ENCODE results near the gene UHRF2. TPM values are rescaled to one million over a fixed set of nuclear protein-coding genes. Genes with fewer than 3 reads are reported as not detected.

Gene UHRF2
- total RNA-seq, 1 experiment from 2014 or later, result 45.2 TPM

GRCh38 chr9:6405371-6405770 is 7.6 kb upstream of the UHRF2 start:
- Histone ChIP-seq H3K18ac (ENCODE audit: insufficient read length, low read depth, low read length) (no peak overlapping the region), H3K56ac (ENCODE audit: insufficient read length, low read depth, low read length) (no peak overlapping the region), H4K8ac (replicated peaks; ENCODE audit: insufficient read length, low read depth, low read length) (no peak overlapping the region), H3K27ac (ENCODE audit: insufficient read length, low read depth, low read length) (no peak overlapping the region), H3K4me1 (ENCODE audit: insufficient read depth, low read length) (no peaks in the 10 kb centered on the region), H2BK20ac (ENCODE audit: low read depth, low read length, poor library complexity, severe bottlenecking) (no peak overlapping the region), H2BK12ac (ENCODE audit: insufficient read length, low read depth, low read length) (no peak overlapping the region), H3K79me2 (ENCODE audit: insufficient read depth, low read length) (no peaks in the 10 kb centered on the region), H3K9ac (ENCODE audit: extremely low read depth, insufficient read length, low read length) (no peak overlapping the region), H3K79me1 (ENCODE audit: insufficient read depth, low read depth, low read length, poor library complexity, severe bottlenecking) (no peaks in the 10 kb centered on the region), H4K91ac (ENCODE audit: insufficient read length, low read depth, low read length) (no peak overlapping the region), H2BK5ac (ENCODE audit: insufficient read length, low read length) (no peak overlapping the region), H2BK15ac (ENCODE audit: low read depth, low read length) (no peak overlapping the region), H3K9me3 (ENCODE audit: control insufficient read depth, low read depth, low read length) (no peaks in the 10 kb centered on the region), H2BK120ac (ENCODE audit: low read depth, low read length, poor library complexity, severe bottlenecking) (no peak overlapping the region), H3T11ph (ENCODE audit: low read length) (no peak overlapping the region), H4K20me1 (ENCODE audit: control insufficient read depth, insufficient read depth, insufficient read length) (no peaks in the 10 kb centered on the region), H2AFZ (ENCODE audit: low read length) (no peak overlapping the region), H4K5ac (ENCODE audit: insufficient read length, low read depth, low read length) (no peak overlapping the region), H2AK5ac (ENCODE audit: insufficient read length, low read length) (no peak overlapping the region), H3K4ac (ENCODE audit: low read depth, low read length) (no peak overlapping the region), H3K23me2 (ENCODE audit: insufficient read length, low read depth, low read length, poor library complexity, severe bottlenecking) (no peaks in the 10 kb centered on the region), H3K27me3 (ENCODE audit: insufficient read depth, low read length) (no peaks in the 10 kb centered on the region), H3K4me2 (ENCODE audit: insufficient read depth, insufficient read length, low read length) (no peak overlapping the region), H3K23ac (ENCODE audit: insufficient read length, low read depth, low read length) (no peak overlapping the region), H3K14ac (ENCODE audit: insufficient read depth, low read length) (no peak overlapping the region)
- Mint-ChIP-seq H3K27ac (no peak overlapping the region), H3K9me3 (no peaks in the 10 kb centered on the region), H3K4me3 (no peak overlapping the region), H3K4me1 (no peaks in the 10 kb centered on the region), H3K36me3 (ENCODE audit: insufficient read depth in 1 of 3, low read depth in 3 of 3) (no peaks in the 10 kb centered on the region), H3K27me3 (ENCODE audit: low read depth) (peaks cover 21% of the 10 kb centered on the region)
- DNase-seq, result no peak
- no peak for TF ChIP-seq CTCF (conservative IDR thresholded peaks at IDR 0.05)
